Activated CD4-positive, alpha-beta T cell treated with anti-CD3 and anti-CD28 coated beads, Interleukin-2, amount 10 ng/mL, durations not matched to agents 7 days and 5 days (primary cell): ENCODE data around the gene DUS3L. TPM values are rescaled to one million over a fixed set of nuclear protein-coding genes. Genes with fewer than 3 reads are reported as not detected.

Experiments used
- CTCF ChIA-PET: fragments of 350-600 bp; sonication (Branson Sonifier 250); formaldehyde crosslinking; loops from one replicate; lab custom pipeline; 2021; ENCODE audit warnings: antibody characterized with exemption; lab: Charles Lee
- POLR2A ChIA-PET: fragments of 350-600 bp; sonication (Branson Sonifier 250); formaldehyde crosslinking; loops from one replicate; lab custom pipeline; 2021; ENCODE audit warnings: antibody characterized with exemption; lab: Charles Lee
- DNase-seq: peaks from one replicate; pipeline ENCODE4 v3.0.0-alpha.2; 2020
- H3K27ac Mint-ChIP-seq: one replicate; pipeline ENCODE4 v1.8.0; 2021; ENCODE audit warnings: mild to moderate bottlenecking, moderate library complexity, mixed read lengths
- H3K27me3 Mint-ChIP-seq: one replicate; pipeline ENCODE4 v1.8.0; 2021; ENCODE audit warnings: mixed read lengths
- H3K36me3 Mint-ChIP-seq: one replicate; pipeline ENCODE4 v1.8.0; 2021; ENCODE audit warnings: low read depth, mixed read lengths
- H3K4me1 Mint-ChIP-seq: one replicate; pipeline ENCODE4 v1.8.0; 2021; ENCODE audit warnings: mixed read lengths
- H3K4me3 Mint-ChIP-seq: one replicate; pipeline ENCODE4 v1.8.0; 2021; ENCODE audit warnings: mild to moderate bottlenecking, moderate library complexity, mixed read lengths
- H3K9me3 Mint-ChIP-seq: one replicate; pipeline ENCODE4 v1.8.0; 2021; ENCODE audit warnings: mixed read lengths
- total RNA-seq, 2 experiments: library from RNA; stranded (reverse); gene quantifications; one replicate each; pipeline ENCODE4 v1.2.3, GENCODE V29; 2021

Gene DUS3L, protein sequence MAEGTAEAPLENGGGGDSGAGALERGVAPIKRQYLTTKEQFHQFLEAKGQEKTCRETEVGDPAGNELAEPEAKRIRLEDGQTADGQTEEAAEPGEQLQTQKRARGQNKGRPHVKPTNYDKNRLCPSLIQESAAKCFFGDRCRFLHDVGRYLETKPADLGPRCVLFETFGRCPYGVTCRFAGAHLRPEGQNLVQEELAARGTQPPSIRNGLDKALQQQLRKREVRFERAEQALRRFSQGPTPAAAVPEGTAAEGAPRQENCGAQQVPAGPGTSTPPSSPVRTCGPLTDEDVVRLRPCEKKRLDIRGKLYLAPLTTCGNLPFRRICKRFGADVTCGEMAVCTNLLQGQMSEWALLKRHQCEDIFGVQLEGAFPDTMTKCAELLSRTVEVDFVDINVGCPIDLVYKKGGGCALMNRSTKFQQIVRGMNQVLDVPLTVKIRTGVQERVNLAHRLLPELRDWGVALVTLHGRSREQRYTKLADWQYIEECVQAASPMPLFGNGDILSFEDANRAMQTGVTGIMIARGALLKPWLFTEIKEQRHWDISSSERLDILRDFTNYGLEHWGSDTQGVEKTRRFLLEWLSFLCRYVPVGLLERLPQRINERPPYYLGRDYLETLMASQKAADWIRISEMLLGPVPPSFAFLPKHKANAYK
- total RNA-seq = 10 to 100 TPM; 49.9 to 60.8 TPM

GRCh38 chr19:5790559-5791520 lies at the start of gene DUS3L:
Gene DUS3L, minus strand, starts transcription at chr19:5791163. Its CDS starts 22 bp downstream, at chr19:5791141.
- Mint-ChIP-seq H3K4me1 (peaks cover 11% of the 10 kb centered on the region), H3K36me3 (peaks cover 31% of the 10 kb centered on the region), H3K27me3 (no peaks in the 10 kb centered on the region), H3K27ac (peak within 1 kb of the TSS; percentile 100), H3K4me3 (peak within 1 kb of the TSS; percentile 100), H3K9me3 (no peaks in the 10 kb centered on the region)
- CTCF ChIA-PET = interaction anchor here (0.9 to 7.3 kb wide), 3 partner anchors 9 to 101 kb away, joined by 5 to 74 read pairs (median 10); partner anchors contain the start of genes NRTN and RPL36
- POLR2A ChIA-PET = no interaction called here
- DNase-seq = peak; percentile 97

DNA sequence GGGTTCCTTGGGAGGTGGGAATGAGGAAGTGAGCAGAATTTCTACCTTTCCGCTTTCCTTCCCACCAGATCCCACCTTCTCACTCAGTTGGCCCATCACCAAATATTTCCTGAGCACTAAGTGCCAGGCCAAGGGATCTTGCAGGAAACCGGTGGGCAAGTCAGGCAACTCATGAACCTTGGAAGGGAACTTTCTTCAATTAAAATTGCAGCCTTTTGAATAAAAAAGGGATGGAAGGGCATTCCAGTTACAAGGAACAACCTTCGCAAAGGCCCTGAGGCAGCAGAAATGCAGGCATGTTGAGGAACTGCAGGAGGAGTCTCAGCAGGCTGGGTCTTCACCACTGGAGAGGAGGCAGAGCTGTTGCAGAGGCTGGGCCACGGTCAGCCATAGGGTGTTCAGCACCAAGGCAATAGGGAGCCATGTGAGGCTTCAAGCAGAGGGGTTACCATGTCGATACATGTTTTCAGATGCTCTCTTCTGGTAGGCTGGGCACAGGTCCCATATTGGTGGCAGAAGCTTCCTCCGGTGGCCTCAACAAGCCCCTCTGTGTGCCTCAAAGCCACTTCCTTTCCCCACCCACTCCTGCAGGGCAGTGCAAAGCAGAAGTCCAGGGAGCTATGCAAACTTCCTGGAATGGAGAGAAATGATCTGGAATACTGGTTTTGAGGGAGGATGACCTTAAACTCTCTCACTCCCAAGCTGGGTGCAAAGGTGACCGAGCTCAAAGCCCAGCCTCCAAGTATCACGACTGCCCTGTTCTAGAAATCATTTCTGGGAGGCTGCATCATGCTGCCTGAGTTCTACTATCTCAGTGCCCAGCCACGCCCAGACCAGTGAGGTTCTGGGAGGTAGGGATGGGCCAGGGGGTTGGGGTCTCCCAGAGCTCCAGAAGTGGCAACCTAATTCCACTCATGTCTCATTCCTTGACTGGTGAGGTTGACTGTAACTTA lies 48.4 kb upstream of the DUS3L start, which contains the start of gene FUT6:
FUT6 (minus strand) TSS at position 638 of the 953 bp plus-strand sequence. CDS start 7,135 bp downstream, outside the sequence.
- ChIA-PET POLR2A (no interaction called here), CTCF (interaction anchor here (2.2 kb wide), 1 partner anchor 35 kb away, joined by 9 read pairs; no protein-coding TSS in a partner anchor)
- H3K36me3 Mint-ChIP-seq = no peaks in the 10 kb centered on the region
- DNase-seq = no peak
- no peak within 1 kb of the TSS for H3K27ac Mint-ChIP-seq
- peaks cover 2% of the 10 kb centered on the region for H3K27me3 Mint-ChIP-seq
- H3K4me3 Mint-ChIP-seq = no peak within 1 kb of the TSS
- peaks cover 11% of the 10 kb centered on the region for H3K4me1 Mint-ChIP-seq
- no peaks in the 10 kb centered on the region for H3K9me3 Mint-ChIP-seq

- Mint-ChIP-seq H3K9me3 (no peaks in the 10 kb centered on the region), H3K27ac (no peak overlapping the region), H3K4me1 (peaks cover 11% of the 10 kb centered on the region), H3K27me3 (peaks cover 2% of the 10 kb centered on the region), H3K36me3 (no peaks in the 10 kb centered on the region), H3K4me3 (no peak overlapping the region)
- CTCF ChIA-PET = no interaction called here
- POLR2A ChIA-PET = no interaction called here
- no peak for DNase-seq
These were observed 47.5 kb upstream of the DUS3L start for GRCh38 chr19:5838353-5839064.

DNA sequence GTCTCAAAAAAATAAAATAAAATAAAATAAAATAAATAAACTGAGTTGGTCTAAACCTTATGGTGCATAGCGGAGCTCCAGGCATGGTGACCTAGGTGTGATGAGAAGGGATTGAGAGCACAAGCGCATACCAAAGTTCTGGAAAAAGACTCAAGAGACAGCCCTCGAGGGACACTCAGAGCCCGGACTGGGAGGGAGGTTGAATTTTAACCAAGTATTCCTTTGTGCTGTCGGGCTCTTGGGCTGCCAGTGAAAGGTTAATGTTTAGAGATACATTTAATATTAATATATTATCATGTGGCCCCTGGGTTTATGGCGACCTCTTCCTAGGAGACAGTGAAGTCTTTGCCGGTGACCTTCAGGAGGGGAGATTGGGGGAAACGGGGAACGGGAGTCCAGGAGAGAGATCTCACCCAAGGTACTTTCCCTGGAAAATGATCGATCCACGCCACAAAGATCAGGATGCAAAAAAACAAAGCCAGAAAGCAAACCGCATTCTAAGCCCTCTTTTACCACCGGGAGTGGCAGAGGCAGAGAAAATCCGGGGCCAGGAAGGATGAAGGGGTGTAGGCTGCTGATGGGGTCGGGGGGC lies 46.9 kb upstream of the DUS3L start:
- Mint-ChIP-seq H3K4me3 (no peak overlapping the region), H3K36me3 (no peaks in the 10 kb centered on the region), H3K4me1 (peaks cover 11% of the 10 kb centered on the region), H3K27ac (no peak overlapping the region), H3K27me3 (peaks cover 2% of the 10 kb centered on the region), H3K9me3 (no peaks in the 10 kb centered on the region)
- ChIA-PET POLR2A (no interaction called here), CTCF (no interaction called here)
- no peak for DNase-seq

DNA sequence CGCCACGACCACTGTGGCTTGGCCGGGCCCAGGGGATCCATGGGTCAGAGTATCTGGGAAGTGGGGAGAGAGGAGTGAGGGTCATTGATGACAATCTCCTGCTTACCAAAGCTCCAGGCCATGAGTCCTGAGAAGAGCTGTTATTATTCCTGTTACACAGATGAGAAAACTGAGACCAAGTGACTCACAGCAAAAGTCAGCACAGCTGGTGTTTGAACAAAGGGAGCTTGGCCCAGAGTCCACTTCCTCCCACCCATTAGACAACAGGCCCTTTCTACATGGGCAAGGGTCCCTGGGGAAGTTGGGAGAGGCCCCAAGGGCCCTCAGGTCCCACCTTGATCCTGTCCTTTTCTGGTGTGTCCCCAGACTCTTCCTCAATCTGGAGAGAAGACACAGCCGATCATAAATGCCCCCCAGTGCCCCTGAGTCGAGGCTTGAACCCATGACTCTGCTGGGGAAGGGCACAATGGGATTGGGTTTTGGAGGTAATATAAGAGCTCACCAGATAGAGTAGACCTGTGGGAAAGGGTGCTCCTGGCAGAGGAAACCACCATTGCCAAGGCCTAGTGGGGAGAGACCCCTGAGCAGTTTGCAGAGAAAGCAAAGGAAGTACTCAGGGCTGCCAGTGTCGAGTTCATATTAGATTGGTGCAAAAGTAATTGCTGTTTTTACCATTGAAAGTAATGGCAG lies 41.7 kb upstream of the DUS3L start:
- Mint-ChIP-seq H3K27me3 (no peaks in the 10 kb centered on the region), H3K4me3 (no peak overlapping the region), H3K36me3 (no peaks in the 10 kb centered on the region), H3K9me3 (no peaks in the 10 kb centered on the region), H3K4me1 (peaks cover 6% of the 10 kb centered on the region), H3K27ac (no peak overlapping the region)
- DNase-seq = no peak
- ChIA-PET CTCF (interaction anchor here (0.6 to 1.7 kb wide), 2 partner anchors 28 to 376 kb away, joined by 3 to 4 read pairs; partner anchors contain the start of gene NRTN), POLR2A (no interaction called here)

DNA sequence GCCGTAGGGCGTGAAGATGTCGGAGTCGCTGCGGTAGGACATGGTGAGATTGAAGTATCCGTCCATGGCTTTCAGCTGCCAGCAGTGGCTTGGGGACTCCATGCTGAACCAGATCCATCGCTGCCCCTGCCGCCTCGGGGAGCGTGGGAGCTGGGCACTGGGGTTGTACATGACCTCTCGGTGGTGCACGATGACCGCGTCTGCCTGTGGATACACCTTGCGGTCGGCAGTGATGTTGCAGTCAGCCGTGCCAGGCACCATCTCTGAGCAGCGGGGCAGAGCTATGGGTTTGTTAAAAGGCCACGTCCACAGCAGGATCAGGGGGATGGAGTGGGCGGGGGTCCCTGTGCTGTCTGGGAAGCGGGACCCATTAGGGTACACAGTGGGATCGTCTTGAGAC lies 41.1 kb upstream of the DUS3L start:
- ChIA-PET CTCF (interaction anchor here (0.6 to 1.7 kb wide), 2 partner anchors 28 to 376 kb away, joined by 3 to 4 read pairs; partner anchors contain the start of gene NRTN), POLR2A (no interaction called here)
- no peaks in the 10 kb centered on the region for H3K27me3 Mint-ChIP-seq

GRCh38 chr19:5831159-5831558 lies 40.2 kb upstream of the DUS3L start:
- Mint-ChIP-seq H3K27ac (no peak overlapping the region), H3K4me3 (no peak overlapping the region), H3K27me3 (no peaks in the 10 kb centered on the region), H3K4me1 (peaks cover 12% of the 10 kb centered on the region), H3K36me3 (no peaks in the 10 kb centered on the region), H3K9me3 (no peaks in the 10 kb centered on the region)
- POLR2A ChIA-PET = no interaction called here
- CTCF ChIA-PET = interaction anchor here (1.7 kb wide), 1 partner anchor 27 kb away, joined by 4 read pairs; the partner anchor contains the start of gene NRTN
- DNase-seq = no peak

More for the DNA sequence above, 41.1 kb upstream of the DUS3L start:
- Mint-ChIP-seq H3K36me3 (no peaks in the 10 kb centered on the region), H3K9me3 (no peaks in the 10 kb centered on the region), H3K27ac (no peak overlapping the region), H3K4me1 (peaks cover 10% of the 10 kb centered on the region), H3K4me3 (no peak overlapping the region)
- DNase-seq = no peak

- Mint-ChIP-seq H3K4me3 (peak overlapping the region; percentile 50), H3K9me3 (no peaks in the 10 kb centered on the region), H3K27ac (peak overlapping the region; percentile 51), H3K27me3 (no peaks in the 10 kb centered on the region), H3K36me3 (no peaks in the 10 kb centered on the region), H3K4me1 (peaks cover 12% of the 10 kb centered on the region)
- DNase-seq = no peak
- CTCF ChIA-PET = interaction anchor here (0.6 to 5.6 kb wide), 2 partner anchors 26 to 486 kb away, joined by 6 to 60 read pairs; partner anchors contain the start of gene NRTN
- POLR2A ChIA-PET = no interaction called here
These were observed 38.8 kb upstream of the DUS3L start for GRCh38 chr19:5829567-5830310.

- CTCF ChIA-PET = interaction anchor here (1.1 to 5.6 kb wide), 8 partner anchors 25 to 194 kb away, joined by 3 to 60 read pairs (median 4); partner anchors contain the start of genes NDUFA11, NRTN and RPL36
- no peak for DNase-seq
- Mint-ChIP-seq H3K27ac (peak overlapping the region; percentile 100), H3K4me1 (peaks cover 12% of the 10 kb centered on the region), H3K4me3 (peak overlapping the region; percentile 99), H3K27me3 (no peaks in the 10 kb centered on the region), H3K36me3 (no peaks in the 10 kb centered on the region), H3K9me3 (no peaks in the 10 kb centered on the region)
- POLR2A ChIA-PET = interaction anchor here (0.5 to 2.0 kb wide), 4 partner anchors 20 to 150 kb away, joined by 3 to 7 read pairs (median 4); partner anchors contain the start of gene NDUFA11
These were observed 38.0 kb upstream of the DUS3L start for GRCh38 chr19:5828661-5829566.
